Stimulated activated CD4-positive, alpha-beta T cell treated with anti-CD3 and anti-CD28 coated beads, Interleukin-2, amount 100 ng/mL, for 48 hours (primary cell): Measurements from ENCODE around the gene MFN1.

ENCODE experiments used
- DNase-seq, 2 donors: peaks; one replicate each; pipeline ENCODE4 v3.0.0-alpha.2; 2020

Gene MFN1

GRCh38 chr3:179432451-179432850, 84.9 kb downstream of the MFN1 start:
- no peak for DNase-seq

DNA sequence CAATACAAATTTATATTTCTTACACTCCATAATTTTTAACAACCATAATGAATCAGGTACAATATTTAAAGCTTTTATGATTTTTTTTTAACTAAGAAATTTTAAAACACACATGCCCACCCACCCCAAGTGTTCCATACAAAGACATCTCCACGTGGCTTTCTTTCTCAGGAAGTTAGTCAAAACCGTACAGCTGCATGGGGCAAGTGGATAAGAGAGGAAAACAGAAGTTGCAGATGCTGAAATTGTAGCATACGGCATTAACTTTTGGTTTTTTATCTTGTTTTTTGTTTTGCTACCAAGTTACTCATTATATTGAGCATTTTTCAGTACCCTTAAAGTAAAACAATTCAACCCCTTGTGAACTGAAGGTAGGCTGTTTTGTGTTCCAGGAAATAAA, 89.0 kb downstream of the MFN1 start:
- DNase-seq, result no peak

- no peak for DNase-seq
Measured at GRCh38 chr3:179438841-179439240, 91.3 kb downstream of the MFN1 start.
